ENCODE measurements around the gene PTPN2. TPM values are rescaled to one million over a fixed set of nuclear protein-coding genes. Genes with fewer than 3 reads are reported as not detected.

PTPN2 gene
- total and polyA plus RNA-seq, 2 experiments from 2014 or later: 49.9 to 65.5 TPM

DNA sequence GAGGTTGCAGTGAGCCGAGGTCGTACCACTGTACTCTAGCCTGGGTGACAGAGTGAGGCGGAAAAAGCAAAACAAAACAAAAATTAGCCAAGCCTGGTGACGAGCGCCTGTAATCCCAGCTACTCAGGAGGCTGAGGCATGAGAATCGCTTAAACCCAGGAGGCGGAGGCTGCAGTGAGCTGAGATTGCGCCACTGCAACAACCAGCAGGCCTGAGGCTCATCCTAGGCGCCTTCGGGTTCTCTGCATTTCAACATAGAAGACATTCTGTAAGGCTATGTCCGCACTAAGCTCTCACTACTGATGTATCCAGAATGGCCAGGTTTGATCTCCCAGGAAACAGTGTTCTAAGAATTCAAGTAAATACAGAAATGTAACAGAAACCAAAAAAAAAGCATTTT is 23.5 kb downstream of the PTPN2 start:
- Histone ChIP-seq H3K4me1 (ENCODE audit: insufficient read depth) (peaks cover 11% of the 10 kb centered on the region), H3K27ac (ENCODE audit: low read depth) (no peak overlapping the region), H3K36me3 (ENCODE audit: insufficient read depth) (no peaks in the 10 kb centered on the region), H3K9me2 (ENCODE audit: insufficient read depth) (no peaks in the 10 kb centered on the region), H3K4me2 (no peak overlapping the region), H3K27me3 (ENCODE audit: insufficient read depth) (no peaks in the 10 kb centered on the region), H4K20me1 (replicated peaks; ENCODE audit: insufficient read depth) (peaks cover 9% of the 10 kb centered on the region; the same call in 1 of the 2 replicates), H3F3A (replicated peaks; ENCODE audit: low read depth) (no peaks in the 10 kb centered on the region), H3K79me2 (replicated peaks; ENCODE audit: insufficient read depth) (peaks cover 90% of the 10 kb centered on the region), H3K4me3 (no peak overlapping the region), H2AFZ (no peak overlapping the region)
- Mint-ChIP-seq H3K4me3 (no peak overlapping the region), H3K27me3 (ENCODE audit: insufficient read depth, low read depth, poor library complexity) (peaks cover 5% of the 10 kb centered on the region), H3K9me3 (no peaks in the 10 kb centered on the region), H3K27ac (no peak overlapping the region), H3K4me1 (peaks cover 28% of the 10 kb centered on the region), H3K36me3 (ENCODE audit: low read depth) (peaks cover 9% of the 10 kb centered on the region; the same call in 2 of the 3 replicates)
- no peak for TF ChIP-seq EZH2phosphoT487 (IDR thresholded peaks at IDR 0.05; ENCODE audit: unreplicated experiment)
- no peak for TF ChIP-seq ETS1 (IDR thresholded peaks at IDR 0.05)
- no peak for TF ChIP-seq JUNB (IDR thresholded peaks at IDR 0.05; ENCODE audit: unreplicated experiment)
- TF ChIP-seq ZNF331 (CRISPR knock-in tag; IDR thresholded peaks at IDR 0.05; ENCODE audit: low read depth): no peak
- TF ChIP-seq REST (IDR thresholded peaks at IDR 0.05; ENCODE audit: unreplicated experiment): no peak
- no peak for TF ChIP-seq CTCF (conservative IDR thresholded peaks at IDR 0.05; ENCODE audit: low read depth in 2 of 2)
- DNase-seq (ENCODE audit: low spot score) (no peak), ATAC-seq (no peak)

DNA sequence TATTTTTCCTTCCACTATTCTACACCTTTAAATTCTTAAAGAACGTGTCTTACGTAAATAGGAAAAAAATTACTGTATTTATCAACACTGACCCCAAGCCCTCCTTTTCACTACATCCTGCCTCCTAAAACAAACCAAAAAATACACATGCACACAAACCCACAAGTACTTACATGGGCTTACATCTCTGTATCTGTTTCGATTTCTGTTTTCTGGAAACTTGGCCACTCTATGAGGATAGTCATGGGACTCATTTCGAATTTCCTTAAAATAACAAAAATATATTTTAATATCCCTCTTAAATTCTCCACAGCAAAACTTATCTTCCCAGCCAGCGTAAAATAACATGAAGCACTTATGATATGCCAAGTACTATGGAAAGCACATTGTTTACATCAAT is 25.0 kb downstream of the PTPN2 start:
- Histone ChIP-seq H4K20me1 (replicated peaks; ENCODE audit: insufficient read depth) (peaks cover 9% of the 10 kb centered on the region; the same call in 1 of the 2 replicates), H3K79me2 (replicated peaks; ENCODE audit: insufficient read depth) (peaks cover 88% of the 10 kb centered on the region), H3K27me3 (ENCODE audit: insufficient read depth) (no peaks in the 10 kb centered on the region), H2AFZ (no peak overlapping the region), H3K9me2 (ENCODE audit: insufficient read depth) (no peaks in the 10 kb centered on the region), H3K4me2 (no peak overlapping the region), H3K27ac (ENCODE audit: low read depth) (no peak overlapping the region), H3K36me3 (ENCODE audit: insufficient read depth) (no peaks in the 10 kb centered on the region), H3F3A (replicated peaks; ENCODE audit: low read depth) (no peaks in the 10 kb centered on the region), H3K4me3 (no peak overlapping the region), H3K4me1 (ENCODE audit: insufficient read depth) (peaks cover 11% of the 10 kb centered on the region)
- ATAC-seq: no peak
- DNase-seq (ENCODE audit: low spot score): no peak
- Mint-ChIP-seq H3K36me3 (ENCODE audit: low read depth) (peaks cover 13% of the 10 kb centered on the region), H3K4me3 (no peak overlapping the region), H3K27me3 (ENCODE audit: insufficient read depth, low read depth, poor library complexity) (peaks cover 5% of the 10 kb centered on the region), H3K9me3 (no peaks in the 10 kb centered on the region), H3K27ac (no peak overlapping the region), H3K4me1 (peaks cover 28% of the 10 kb centered on the region)
- no peak for TF ChIP-seq REST (IDR thresholded peaks at IDR 0.05; ENCODE audit: unreplicated experiment)
- TF ChIP-seq POLR2AphosphoS5 (IDR thresholded peaks at IDR 0.05; ENCODE audit: low read depth): no peak
- TF ChIP-seq STAT1 (IDR thresholded peaks at IDR 0.05; ENCODE audit: unreplicated experiment): no peak
- TF ChIP-seq JUNB (IDR thresholded peaks at IDR 0.05; ENCODE audit: unreplicated experiment): no peak
- no peak for TF ChIP-seq EZH2 (IDR thresholded peaks at IDR 0.05; ENCODE audit: low read depth, unreplicated experiment)
- TF ChIP-seq NANOG (IDR thresholded peaks at IDR 0.05; ENCODE audit: borderline replicate concordance): no peak
- TF ChIP-seq ZNF331 (CRISPR knock-in tag; IDR thresholded peaks at IDR 0.05; ENCODE audit: low read depth): no peak

Data from GM23338 (cell line).